HG03469 (cell line): ENCODE results near the gene SDCCAG8.

Experiments used
- ATAC-seq: cut with Tn5 transposase; IDR thresholded peaks from one replicate; pipeline ENCODE4 v1.9.1; 2021; ENCODE audit warnings: mild to moderate bottlenecking, moderate library complexity, moderate number of reproducible peaks; ENCODE audit not compliant: unreplicated experiment

SDCCAG8 gene

DNA sequence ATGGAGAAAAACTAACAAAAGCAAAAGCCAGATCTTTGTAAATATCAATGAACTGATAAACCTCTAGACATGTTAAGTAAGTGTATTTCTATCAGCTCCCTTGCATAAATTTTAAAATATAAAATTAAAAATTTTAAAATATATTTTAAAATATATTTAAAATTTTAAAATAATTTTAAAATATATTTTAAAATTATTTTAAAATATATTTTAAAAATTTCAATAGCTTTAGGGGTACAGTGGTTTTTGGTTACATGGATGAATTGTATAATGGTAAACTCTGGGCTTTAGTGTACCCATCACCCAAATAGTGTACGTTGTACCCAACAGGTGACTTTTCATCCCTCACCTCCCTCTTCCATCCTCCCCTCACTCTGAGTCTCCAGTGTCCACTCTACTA lies 279.2 kb downstream of the SDCCAG8 start:
- ATAC-seq: no peak

GRCh38 chr1:243539636-243540035 lies 283.8 kb downstream of the SDCCAG8 start:
- ATAC-seq: no peak

- no peak for ATAC-seq
Observed at GRCh38 chr1:243542739-243543415, 287.0 kb downstream of the SDCCAG8 start.

DNA sequence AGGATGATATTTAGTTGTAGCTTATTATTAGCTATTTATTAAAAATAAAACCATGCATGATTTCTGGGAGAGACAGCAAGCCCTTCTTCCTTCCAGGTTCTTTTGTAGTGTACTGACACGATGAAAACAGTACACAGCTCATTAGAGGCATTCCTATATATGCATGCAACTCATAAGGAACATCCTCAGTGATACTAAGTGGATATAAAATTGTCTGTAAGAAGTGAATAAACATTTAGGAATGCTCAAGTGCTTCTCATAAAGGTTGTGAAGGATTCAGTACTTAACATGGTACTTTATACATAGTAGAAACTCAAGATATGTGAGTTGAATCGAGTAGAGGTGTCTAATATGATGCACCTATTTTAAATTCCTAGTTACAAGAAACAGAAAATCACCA lies 287.7 kb downstream of the SDCCAG8 start:
- ATAC-seq: no peak

GRCh38 chr1:243546457-243546856 lies 290.6 kb downstream of the SDCCAG8 start:
- no peak for ATAC-seq

GRCh38 chr1:243547891-243548290 lies 292.1 kb downstream of the SDCCAG8 start:
- ATAC-seq: no peak

DNA sequence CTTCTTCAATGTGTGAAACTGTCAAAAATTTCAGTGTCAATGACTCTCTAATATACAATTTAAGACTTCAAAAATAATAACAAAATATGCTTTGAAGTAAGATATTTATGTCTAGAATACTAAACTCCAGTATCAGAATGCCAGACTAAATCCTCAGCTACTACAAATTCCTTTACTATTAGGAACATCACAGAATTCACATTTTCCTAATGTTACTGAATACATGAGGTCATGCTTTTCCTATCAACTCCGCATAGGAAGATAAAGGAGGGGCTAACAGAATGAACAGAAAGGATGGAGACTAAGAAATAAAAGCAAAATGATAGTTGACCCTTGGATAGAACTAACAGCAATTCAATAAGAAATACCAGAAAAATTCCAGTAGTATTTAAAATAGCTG lies 292.7 kb downstream of the SDCCAG8 start:
- ATAC-seq: no peak

GRCh38 chr1:243549108-243549507 lies 293.3 kb downstream of the SDCCAG8 start:
- ATAC-seq: no peak
